HepG2 (cell line): Measurements from ENCODE around the gene SDHAF3.

Experiments
- CBX5 ChIP-seq: sonication (generic); formaldehyde crosslinking; IDR thresholded peaks from 2 replicates; pipeline ENCODE4 v1.4.0; 2020; ENCODE audit warnings: missing genetic modification reagents, borderline replicate concordance
- CEBPB ChIP-seq: IDR thresholded peaks from 2 replicates; pipeline ENCODE4 v1.6.1; 2011; ENCODE audit warnings: low read depth, low read length, improper control_type of control experiment, borderline replicate concordance
- CREM ChIP-seq, 2 experiments: sonication (generic) in 1 of 2; formaldehyde crosslinking in 1 of 2; IDR thresholded peaks; 2 replicates each; pipeline versions ENCODE4 v1.4.0 to v1.6.1; 2016 to 2020; ENCODE audit warnings: antibody characterized with exemption in 1 of 2, mild to moderate bottlenecking in 1 of 2, missing genetic modification reagents in 1 of 2
- CTCF ChIP-seq: sonication (generic); formaldehyde crosslinking; IDR thresholded peaks from 2 replicates; pipeline ENCODE4 v1.5.0; 2020; ENCODE audit warnings: mild to moderate bottlenecking, missing genetic modification reagents, moderate library complexity
- HDAC2 ChIP-seq: sonication (generic); formaldehyde crosslinking; IDR thresholded peaks from 2 replicates; pipeline ENCODE4 v1.4.0; 2020; ENCODE audit warnings: missing genetic modification reagents
- KLF6 ChIP-seq: IDR thresholded peaks from 2 replicates; pipeline ENCODE4 v1.8.0; 2016; ENCODE audit warnings: missing biosample characterization, missing genetic modification reagents
- PATZ1 ChIP-seq: sonication (generic); formaldehyde crosslinking; IDR thresholded peaks from 2 replicates; pipeline ENCODE4 v1.4.0; 2020; ENCODE audit warnings: missing genetic modification reagents
- RAD21 ChIP-seq: fragments of 450-650 bp; formaldehyde crosslinking; IDR thresholded peaks from 2 replicates; pipeline ENCODE4 v1.5.0; 2020; ENCODE audit warnings: mild to moderate bottlenecking
- SMYD3 ChIP-seq: sonication (generic); formaldehyde crosslinking; IDR thresholded peaks from 2 replicates; pipeline ENCODE4 v1.8.1; 2023; ENCODE audit warnings: mild to moderate bottlenecking, missing genetic modification reagents
- TCF12 ChIP-seq, 2 experiments: fragments of 450-650 bp in 1 of 2; sonication (generic) in 1 of 2; formaldehyde crosslinking in 1 of 2; IDR thresholded peaks; 2 replicates each; pipeline versions ENCODE4 v1.6.1 to v1.8.0; 2017 to 2022; ENCODE audit warnings: antibody characterized with exemption in 1 of 2, mild to moderate bottlenecking in 1 of 2, missing genetic modification reagents in 1 of 2, moderate library complexity in 1 of 2
- ZBTB21 ChIP-seq: sonication (generic); formaldehyde crosslinking; IDR thresholded peaks from 2 replicates; pipeline ENCODE4 v1.4.0; 2020; ENCODE audit warnings: missing genetic modification reagents
- ZGPAT ChIP-seq: IDR thresholded peaks from 2 replicates; pipeline ENCODE4 v1.6.1; 2016; ENCODE audit warnings: mild to moderate bottlenecking
- ZNF264 ChIP-seq: sonication (generic); formaldehyde crosslinking; IDR thresholded peaks from 2 replicates; pipeline ENCODE4 v1.4.0; 2020; ENCODE audit warnings: missing genetic modification reagents
- ZNF713 ChIP-seq: sonication (generic); formaldehyde crosslinking; IDR thresholded peaks from 2 replicates; pipeline ENCODE4 v1.4.0; 2020; ENCODE audit warnings: mild to moderate bottlenecking, missing genetic modification reagents

GRCh38 chr7:97218767-97219166, 101.3 kb downstream of the SDHAF3 start:
- TF ChIP-seq CTCF (CRISPR knock-in tag) (no peak), ZNF264 (CRISPR knock-in tag) (no peak), CEBPB (no peak), PATZ1 (CRISPR knock-in tag) (no peak), SMYD3 (CRISPR knock-in tag) (no peak), KLF6 (CRISPR knock-in tag) (no peak), TCF12 (IDR thresholded peaks at IDR 0.05) (no peak), TCF12 (CRISPR knock-in tag; IDR thresholded peaks at IDR 0.05) (no peak), ZNF713 (CRISPR knock-in tag) (no peak), RAD21 (no peak), ZBTB21 (no peak), CREM (IDR thresholded peaks at IDR 0.05) (no peak), CREM (CRISPR knock-in tag; IDR thresholded peaks at IDR 0.05) (no peak), HDAC2 (CRISPR knock-in tag) (no peak), CBX5 (CRISPR knock-in tag) (no peak), ZGPAT (CRISPR knock-in tag) (no peak)
